Nephron progenitor cell (in vitro differentiated cells): ENCODE measurements around the gene NPAS3.
"Not testable (repeated sequence)": the region's sequence is repeated elsewhere in the genome, so short reads cannot be mapped to it uniquely, and the experiment has no call there.

Source experiments
- DNase-seq: peaks from one replicate; pipeline ENCODE4 v3.0.0; 2021
- H3K27ac Mint-ChIP-seq: 2 replicates; pipeline ENCODE4 v1.8.0; 2021; ENCODE audit warnings: mild to moderate bottlenecking, moderate library complexity, mixed read lengths
- H3K27me3 Mint-ChIP-seq: 2 replicates; pipeline ENCODE4 v1.8.0; 2021; ENCODE audit warnings: mild to moderate bottlenecking, low read depth, mixed read lengths; ENCODE audit not compliant: poor library complexity
- H3K36me3 Mint-ChIP-seq: 2 replicates; pipeline ENCODE4 v1.8.0; 2021; ENCODE audit warnings: low read depth, mixed read lengths
- H3K4me1 Mint-ChIP-seq: 2 replicates; pipeline ENCODE4 v1.8.0; 2021; ENCODE audit warnings: mixed read lengths
- H3K4me3 Mint-ChIP-seq: 2 replicates; pipeline ENCODE4 v1.8.0; 2021; ENCODE audit warnings: mild to moderate bottlenecking, moderate library complexity, mixed read lengths
- H3K9me3 Mint-ChIP-seq: 2 replicates; pipeline ENCODE4 v1.8.0; 2021; ENCODE audit warnings: mild to moderate bottlenecking, moderate library complexity, mixed read lengths
- CTCF ChIP-seq: fragments of 200-600 bp; sonication (generic); IDR thresholded peaks from 2 replicates; pipeline ENCODE4 v1.5.0; 2021; ENCODE audit warnings: antibody characterized with exemption

Gene NPAS3

GRCh38 chr14:33070475-33070874, 131.8 kb downstream of the NPAS3 start:
- peaks cover 5% of the 10 kb centered on the region for H3K4me1 Mint-ChIP-seq
- H3K4me3 Mint-ChIP-seq = no peak overlapping the region
- TF ChIP-seq CTCF = no peak
- no peak for DNase-seq
- H3K36me3 Mint-ChIP-seq = no peaks in the 10 kb centered on the region
- H3K9me3 Mint-ChIP-seq = no peaks in the 10 kb centered on the region
- H3K27me3 Mint-ChIP-seq = no peaks in the 10 kb centered on the region
- no peak overlapping the region for H3K27ac Mint-ChIP-seq

- no peak overlapping the region for H3K27ac Mint-ChIP-seq
- no peaks in the 10 kb centered on the region for H3K36me3 Mint-ChIP-seq
- TF ChIP-seq CTCF = no peak
- no peak overlapping the region for H3K4me3 Mint-ChIP-seq
- H3K9me3 Mint-ChIP-seq = no peaks in the 10 kb centered on the region
- H3K4me1 Mint-ChIP-seq = no peaks in the 10 kb centered on the region
- H3K27me3 Mint-ChIP-seq = no peaks in the 10 kb centered on the region
- no peak for DNase-seq
Measured at GRCh38 chr14:33073023-33073422, 134.3 kb downstream of the NPAS3 start.

GRCh38 chr14:33081259-33081658, 142.6 kb downstream of the NPAS3 start:
- H3K27me3 Mint-ChIP-seq = no peaks in the 10 kb centered on the region
- no peaks in the 10 kb centered on the region for H3K36me3 Mint-ChIP-seq
- H3K9me3 Mint-ChIP-seq = no peaks in the 10 kb centered on the region
- H3K4me1 Mint-ChIP-seq = no peaks in the 10 kb centered on the region
- H3K27ac Mint-ChIP-seq = no peak overlapping the region
- no peak overlapping the region for H3K4me3 Mint-ChIP-seq
- TF ChIP-seq CTCF = no peak
- DNase-seq = no peak

- peaks cover 35% of the 10 kb centered on the region for H3K9me3 Mint-ChIP-seq
- H3K4me1 Mint-ChIP-seq = no peaks in the 10 kb centered on the region
- no peaks in the 10 kb centered on the region for H3K27me3 Mint-ChIP-seq
- no peak overlapping the region for H3K27ac Mint-ChIP-seq
- no peak for TF ChIP-seq CTCF
- peaks cover 9% of the 10 kb centered on the region for H3K36me3 Mint-ChIP-seq
- DNase-seq = no peak
- H3K4me3 Mint-ChIP-seq = no peak overlapping the region
Measured at GRCh38 chr14:33085799-33086198, 147.1 kb downstream of the NPAS3 start.

- not testable (repeated sequence) for H3K27me3 Mint-ChIP-seq, H3K27ac Mint-ChIP-seq, H3K36me3 Mint-ChIP-seq, H3K4me1 Mint-ChIP-seq, DNase-seq, H3K4me3 Mint-ChIP-seq
- H3K9me3 Mint-ChIP-seq = peaks cover 57% of the 10 kb centered on the region
Measured at GRCh38 chr14:33088274-33088673, 149.6 kb downstream of the NPAS3 start.

GRCh38 chr14:33098016-33098415, 159.3 kb downstream of the NPAS3 start:
- no peaks in the 10 kb centered on the region for H3K36me3 Mint-ChIP-seq
- no peak overlapping the region for H3K27ac Mint-ChIP-seq
- peaks cover 3% of the 10 kb centered on the region for H3K27me3 Mint-ChIP-seq
- no peak for DNase-seq
- H3K4me1 Mint-ChIP-seq = no peaks in the 10 kb centered on the region
- no peak for TF ChIP-seq CTCF
- H3K4me3 Mint-ChIP-seq = no peak overlapping the region
- peaks cover 8% of the 10 kb centered on the region for H3K9me3 Mint-ChIP-seq
